Hepatocyte (in vitro differentiated cells): ENCODE measurements around the gene PSME1. TPM values are rescaled to one million over a fixed set of nuclear protein-coding genes. Genes with fewer than 3 reads are reported as not detected.
A peak's percentile ranks its signal among the peaks of the same experiment; 100 is the strongest.

Experiments used
- DNase-seq: peaks from one replicate; pipeline ENCODE4 v3.0.0-alpha.2; 2016; ENCODE audit warnings: low spot score
- H2AFZ ChIP-seq: fragments of 200-600 bp; sonication (generic); 2 replicates; pipeline ENCODE4 v1.6.0; 2016; ENCODE audit warnings: antibody characterized with exemption, mild to moderate bottlenecking
- H3K27ac ChIP-seq: fragments of 200-600 bp; sonication (generic); 2 replicates; pipeline ENCODE4 v1.5.1; 2016; ENCODE audit warnings: mild to moderate bottlenecking
- H3K27me3 ChIP-seq: fragments of 200-600 bp; sonication (generic); 2 replicates; pipeline ENCODE4 v1.6.1; 2016
- H3K36me3 ChIP-seq: fragments of 200-600 bp; sonication (generic); replicated peaks from 2 replicates; pipeline ENCODE4 v1.5.1; 2016; ENCODE audit warnings: low read depth; ENCODE audit not compliant: insufficient read depth
- H3K4me1 ChIP-seq: fragments of 200-600 bp; sonication (generic); 2 replicates; pipeline ENCODE4 v1.5.1; 2016; ENCODE audit warnings: mild to moderate bottlenecking, moderate library complexity; ENCODE audit not compliant: insufficient read depth
- H3K4me2 ChIP-seq: fragments of 200-600 bp; sonication (generic); 2 replicates; pipeline ENCODE4 v1.6.0; 2016
- H3K4me3 ChIP-seq: fragments of 200-600 bp; sonication (generic); 2 replicates; pipeline ENCODE4 v1.5.1; 2016; ENCODE audit warnings: mild to moderate bottlenecking
- H3K79me2 ChIP-seq: fragments of 200-600 bp; sonication (generic); 2 replicates; pipeline ENCODE4 v1.6.0; 2017; ENCODE audit warnings: mild to moderate bottlenecking
- H3K9me2 ChIP-seq: fragments of 200-600 bp; sonication (generic); replicated peaks from 2 replicates; pipeline ENCODE4 v1.6.0; 2017; ENCODE audit warnings: mild to moderate bottlenecking; ENCODE audit not compliant: insufficient read depth
- H3K9me3 ChIP-seq: fragments of 200-600 bp; sonication (generic); 2 replicates; pipeline ENCODE4 v1.5.1; 2016; ENCODE audit warnings: low read depth, mild to moderate bottlenecking
- H4K20me1 ChIP-seq: fragments of 200-600 bp; sonication (generic); 2 replicates; pipeline ENCODE4 v1.6.0; 2016; ENCODE audit warnings: mild to moderate bottlenecking; ENCODE audit not compliant: insufficient read depth, poor library complexity, severe bottlenecking
- CTCF ChIP-seq: fragments of 200-600 bp; sonication (generic); IDR thresholded peaks from 2 replicates; pipeline ENCODE4 v1.5.1; 2016; ENCODE audit warnings: antibody characterized with exemption, mild to moderate bottlenecking; ENCODE audit not compliant: poor library complexity
- EZH2 ChIP-seq: fragments of 200-600 bp; sonication (generic); IDR thresholded peaks from 2 replicates; pipeline ENCODE4 v1.6.1; 2016; ENCODE audit warnings: antibody characterized with exemption, mild to moderate bottlenecking, borderline replicate concordance
- EZH2phosphoT487 ChIP-seq: fragments of 200-600 bp; sonication (generic); IDR thresholded peaks from one replicate; pipeline ENCODE4 v1.6.1; 2018; ENCODE audit warnings: antibody characterized with exemption, mild to moderate bottlenecking, low read depth, moderate library complexity; ENCODE audit not compliant: unreplicated experiment, severe bottlenecking
- WGBS: methylation state at CpG from one replicate; pipeline ENCODE4 v1.1.6; 2016; ENCODE audit warnings: low lambda C conversion rate; ENCODE audit errors: missing lambda C conversion rate; 5-methylcytosine and 5-hydroxymethylcytosine counted together
- polyA plus RNA-seq: library from polyadenylated mRNA; unstranded; fragments of >200 nt; fragmentation: Nextera tagmentation; extraction: Ambion mirVana; gene quantifications from 2 replicates; pipeline ENCODE4 v1.2.1, GENCODE V29; 2016
- total RNA-seq: library from RNA; depleted of rRNA; stranded (reverse); fragments of >200 nt; gene quantifications from 2 replicates; pipeline ENCODE4 v1.2.3, GENCODE V29; 2014

Gene PSME1
- total and polyA plus RNA-seq, 2 experiments from 2014 or later: 123 to 238 TPM

GRCh38 chr14:24179294-24179960, 43.4 kb downstream of the PSME1 start:
- H3K4me2 ChIP-seq: no peak overlapping the region
- H2AFZ ChIP-seq: no peak overlapping the region
- H3K27ac ChIP-seq: peak overlapping the region; percentile 87
- H3K4me3 ChIP-seq: no peak overlapping the region
- no peak for DNase-seq
- H3K79me2 ChIP-seq: peaks cover 5% of the 10 kb centered on the region
- 98% methylated on average over 14 of the region's 14 CpGs for WGBS
- no peaks in the 10 kb centered on the region for H3K9me2 ChIP-seq
- no peaks in the 10 kb centered on the region for H3K27me3 ChIP-seq
- no peak for TF ChIP-seq EZH2
- TF ChIP-seq CTCF: no peak
- TF ChIP-seq EZH2phosphoT487: no peak
- H3K36me3 ChIP-seq: peaks cover 2% of the 10 kb centered on the region
- H3K4me1 ChIP-seq: no peaks in the 10 kb centered on the region
- H3K9me3 ChIP-seq: no peaks in the 10 kb centered on the region
- no peaks in the 10 kb centered on the region for H4K20me1 ChIP-seq

- TF ChIP-seq EZH2phosphoT487: no peak
- no peak for TF ChIP-seq EZH2
- TF ChIP-seq CTCF: no peak
- Histone ChIP-seq H2AFZ (no peak overlapping the region), H3K9me2 (no peaks in the 10 kb centered on the region), H3K4me2 (no peak overlapping the region), H3K4me1 (no peaks in the 10 kb centered on the region), H3K36me3 (peaks cover 2% of the 10 kb centered on the region), H4K20me1 (no peaks in the 10 kb centered on the region), H3K4me3 (no peak overlapping the region), H3K9me3 (no peaks in the 10 kb centered on the region), H3K27me3 (no peaks in the 10 kb centered on the region), H3K79me2 (peaks cover 2% of the 10 kb centered on the region), H3K27ac (peak overlapping the region; percentile 87)
- WGBS: 85% methylated on average over 18 of the region's 18 CpGs
- peak; percentile 60 for DNase-seq
Measured at GRCh38 chr14:24179961-24180796, 44.2 kb downstream of the PSME1 start.

GRCh38 chr14:24181371-24182077, 45.5 kb downstream of the PSME1 start:
- no peak overlapping the region for H3K27ac ChIP-seq
- no peak overlapping the region for H3K4me3 ChIP-seq
- WGBS: 90% methylated on average over 19 of the region's 19 CpGs
- no peaks in the 10 kb centered on the region for H3K27me3 ChIP-seq
- H3K36me3 ChIP-seq: peaks cover under 1% of the 10 kb centered on the region
- H3K4me1 ChIP-seq: no peaks in the 10 kb centered on the region
- H3K4me2 ChIP-seq: no peak overlapping the region
- TF ChIP-seq CTCF (no peak), EZH2phosphoT487 (no peak), EZH2 (no peak)
- H2AFZ ChIP-seq: no peak overlapping the region
- H3K79me2 ChIP-seq: peaks cover 5% of the 10 kb centered on the region
- H4K20me1 ChIP-seq: no peaks in the 10 kb centered on the region
- H3K9me2 ChIP-seq: no peaks in the 10 kb centered on the region
- no peaks in the 10 kb centered on the region for H3K9me3 ChIP-seq
- no peak for DNase-seq
